Dendritic cell treated with granulocyte-macrophage colony-stimulating factor and Interleukin-4, amounts not matched to agents 40 ng/mL and 50 ng/mL, for 4 days (primary cell): Measurements from ENCODE around the gene TSEN54.

Experiments used
- H3K27ac Mint-ChIP-seq: one replicate; pipeline ENCODE4 v1.8.0; 2022; ENCODE audit warnings: mild to moderate bottlenecking, mixed read lengths
- H3K27me3 Mint-ChIP-seq: one replicate; pipeline ENCODE4 v1.8.0; 2022; ENCODE audit warnings: mild to moderate bottlenecking, mixed read lengths
- H3K36me3 Mint-ChIP-seq: one replicate; pipeline ENCODE4 v1.8.0; 2022; ENCODE audit warnings: low read depth, mixed read lengths
- H3K4me1 Mint-ChIP-seq: one replicate; pipeline ENCODE4 v1.8.0; 2022; ENCODE audit warnings: low read depth, mixed read lengths
- H3K4me3 Mint-ChIP-seq: one replicate; pipeline ENCODE4 v1.8.0; 2022; ENCODE audit warnings: mild to moderate bottlenecking, moderate library complexity, mixed read lengths
- H3K9me3 Mint-ChIP-seq: one replicate; pipeline ENCODE4 v1.8.0; 2022; ENCODE audit warnings: mixed read lengths
- intact Hi-C: fragments of 100-400 bp; cut with micrococcal nuclease; formaldehyde crosslinking; loops from one replicate; pipeline ENCODE4 v1.15.0; 2022

TSEN54 gene

GRCh38 chr17:75558666-75559530 lies 42.6 kb downstream of the TSEN54 start:
- intact Hi-C loops = no loop called here
- Mint-ChIP-seq H3K27ac (no peak overlapping the region), H3K4me1 (no peaks in the 10 kb centered on the region), H3K27me3 (no peaks in the 10 kb centered on the region), H3K4me3 (no peak overlapping the region), H3K36me3 (peaks cover 5% of the 10 kb centered on the region), H3K9me3 (no peaks in the 10 kb centered on the region)

DNA sequence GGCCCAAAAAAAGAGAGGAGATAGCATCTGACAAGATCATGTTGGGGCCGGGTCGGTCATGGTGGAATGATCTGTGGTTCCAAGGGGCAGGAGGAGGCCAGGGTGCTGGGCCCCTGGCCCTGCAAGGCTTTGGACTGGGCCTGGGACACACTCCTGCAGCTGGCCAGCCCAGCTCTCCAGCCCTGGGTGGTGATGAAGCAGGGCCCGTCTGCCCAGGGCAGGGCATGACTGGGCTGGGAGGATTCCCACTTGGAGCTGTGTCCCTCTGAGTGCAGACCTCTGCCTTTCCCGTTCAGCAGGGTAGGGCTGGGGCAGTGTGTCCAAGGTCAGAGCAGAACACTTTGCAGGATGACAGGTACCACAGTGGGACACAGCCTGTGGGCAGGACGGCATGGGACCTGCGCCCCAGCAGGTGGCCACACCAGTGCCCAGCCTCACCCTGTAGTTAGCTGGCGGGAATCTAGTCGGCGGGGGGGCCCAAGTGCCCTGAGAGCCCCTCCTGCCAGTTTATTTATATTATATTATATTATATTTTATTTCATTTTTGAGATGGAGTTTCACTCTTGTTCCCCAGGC lies 43.7 kb downstream of the TSEN54 start:
- Mint-ChIP-seq H3K9me3 (no peaks in the 10 kb centered on the region), H3K27ac (no peak overlapping the region), H3K4me1 (no peaks in the 10 kb centered on the region), H3K27me3 (no peaks in the 10 kb centered on the region), H3K4me3 (no peak overlapping the region), H3K36me3 (peaks cover 5% of the 10 kb centered on the region)
- intact Hi-C loops = no loop called here

DNA sequence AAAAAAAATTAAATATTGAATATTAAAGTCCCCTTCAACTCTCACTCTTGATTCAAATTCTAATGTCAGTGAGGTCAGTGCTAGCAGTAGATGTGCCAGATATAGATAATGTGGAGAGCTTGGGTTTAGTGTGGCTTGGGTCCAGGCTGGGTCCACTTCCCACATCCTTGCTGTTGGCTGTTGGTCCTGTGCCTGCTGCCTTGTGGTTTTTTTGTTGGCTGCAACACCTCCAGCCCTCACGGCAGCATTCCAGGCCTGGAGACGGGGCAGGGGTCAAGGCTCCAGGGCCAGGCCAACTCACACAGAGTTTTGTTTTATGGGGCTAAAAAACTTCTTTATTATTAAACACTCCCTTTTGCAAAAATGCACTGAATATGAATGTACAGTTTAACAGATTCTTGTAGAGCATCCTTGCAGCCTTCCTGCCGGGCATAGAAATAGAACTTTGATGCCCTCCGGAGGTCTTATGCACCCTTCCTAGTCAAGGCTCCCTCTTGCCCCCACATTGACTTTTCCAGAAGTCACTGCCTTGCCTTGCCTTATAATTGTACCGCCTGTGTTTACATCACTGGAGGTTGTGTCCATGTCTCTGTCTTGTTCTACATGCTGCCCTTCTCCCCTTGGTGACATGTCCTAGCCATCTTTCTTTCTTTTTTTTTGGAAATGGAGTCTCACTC lies 45.7 kb downstream of the TSEN54 start:
- Mint-ChIP-seq H3K27me3 (no peaks in the 10 kb centered on the region), H3K4me3 (no peak overlapping the region), H3K27ac (no peak overlapping the region), H3K9me3 (no peaks in the 10 kb centered on the region), H3K36me3 (peaks cover 5% of the 10 kb centered on the region), H3K4me1 (peaks cover 6% of the 10 kb centered on the region)
- intact Hi-C loops = no loop called here

DNA sequence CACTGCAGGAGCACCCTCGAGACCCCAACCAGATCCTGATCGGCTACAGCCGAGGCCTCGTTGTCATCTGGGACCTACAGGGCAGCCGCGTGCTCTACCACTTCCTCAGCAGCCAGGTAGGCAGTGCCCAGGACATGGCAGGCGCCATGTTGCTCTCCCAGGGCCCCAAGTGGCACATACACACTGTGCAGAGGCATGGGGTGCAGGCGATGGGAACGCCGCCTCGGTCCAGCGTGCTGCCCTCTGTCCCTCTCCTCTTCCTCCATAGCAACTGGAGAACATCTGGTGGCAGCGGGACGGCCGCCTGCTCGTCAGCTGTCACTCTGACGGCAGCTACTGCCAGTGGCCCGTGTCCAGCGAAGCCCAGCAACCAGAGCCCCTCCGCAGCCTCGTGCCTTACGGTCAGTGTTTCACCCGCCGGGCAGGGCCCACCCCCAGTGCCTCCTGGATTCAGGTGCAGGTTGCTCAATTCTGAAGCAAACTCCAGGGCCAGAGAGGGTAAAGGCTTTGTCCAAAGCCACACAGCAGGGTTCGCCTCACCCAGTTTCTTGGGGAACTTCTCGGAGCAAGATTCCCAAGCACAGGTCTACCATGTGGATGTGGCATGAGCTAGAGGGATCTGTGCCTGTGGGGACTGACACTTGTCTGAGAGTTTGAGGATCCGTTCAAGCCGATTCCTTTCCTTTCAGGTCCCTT lies 46.9 kb downstream of the TSEN54 start:
- peaks cover 5% of the 10 kb centered on the region for H3K36me3 Mint-ChIP-seq
- no peak overlapping the region for H3K4me3 Mint-ChIP-seq
- no peaks in the 10 kb centered on the region for H3K9me3 Mint-ChIP-seq
- peaks cover 7% of the 10 kb centered on the region for H3K4me1 Mint-ChIP-seq
- no peaks in the 10 kb centered on the region for H3K27me3 Mint-ChIP-seq
- intact Hi-C loops = no loop called here
- H3K27ac Mint-ChIP-seq = no peak overlapping the region

- intact Hi-C loops = no loop called here
- Mint-ChIP-seq H3K4me1 (peaks cover 7% of the 10 kb centered on the region), H3K4me3 (no peak overlapping the region), H3K27me3 (no peaks in the 10 kb centered on the region), H3K9me3 (no peaks in the 10 kb centered on the region), H3K27ac (no peak overlapping the region), H3K36me3 (peaks cover 5% of the 10 kb centered on the region)
Measured at GRCh38 chr17:75564195-75564594, 47.9 kb downstream of the TSEN54 start.

- Mint-ChIP-seq H3K9me3 (no peaks in the 10 kb centered on the region), H3K36me3 (peaks cover 5% of the 10 kb centered on the region), H3K27ac (no peak overlapping the region), H3K4me1 (peaks cover 7% of the 10 kb centered on the region), H3K4me3 (no peak overlapping the region), H3K27me3 (no peaks in the 10 kb centered on the region)
- intact Hi-C loops = no loop called here
Measured at GRCh38 chr17:75565066-75565465, 48.7 kb downstream of the TSEN54 start.

DNA sequence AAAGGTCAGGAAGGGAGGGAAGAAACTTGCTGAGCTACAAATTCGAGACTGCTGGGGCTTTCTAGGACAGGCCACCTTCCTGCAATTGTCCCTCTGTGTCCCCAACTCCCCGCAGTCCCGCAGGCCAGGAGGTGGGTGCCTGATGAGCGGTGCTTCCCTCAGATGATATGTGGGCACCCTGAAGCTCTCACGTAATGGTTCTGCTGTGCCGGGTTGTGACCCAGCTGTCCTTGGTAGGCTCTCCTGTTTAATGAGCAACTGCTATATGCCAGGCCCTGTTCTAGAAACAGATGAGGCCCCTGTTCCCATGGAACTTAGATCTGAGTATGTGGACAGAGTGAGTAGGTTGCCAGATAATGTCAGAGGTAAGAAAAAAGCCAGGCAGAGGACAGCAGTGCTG lies 49.3 kb downstream of the TSEN54 start:
- intact Hi-C loops = no loop called here
- no peaks in the 10 kb centered on the region for H3K9me3 Mint-ChIP-seq
- no peak overlapping the region for H3K4me3 Mint-ChIP-seq
- H3K27me3 Mint-ChIP-seq = no peaks in the 10 kb centered on the region
- H3K4me1 Mint-ChIP-seq = peaks cover 11% of the 10 kb centered on the region
- peaks cover 5% of the 10 kb centered on the region for H3K36me3 Mint-ChIP-seq
- H3K27ac Mint-ChIP-seq = no peak overlapping the region

- Mint-ChIP-seq H3K9me3 (no peaks in the 10 kb centered on the region), H3K4me1 (peaks cover 19% of the 10 kb centered on the region), H3K4me3 (no peak overlapping the region), H3K36me3 (peaks cover 5% of the 10 kb centered on the region), H3K27ac (no peak overlapping the region), H3K27me3 (no peaks in the 10 kb centered on the region)
- intact Hi-C loops = no loop called here
Measured at GRCh38 chr17:75566416-75566815, 50.1 kb downstream of the TSEN54 start.

DNA sequence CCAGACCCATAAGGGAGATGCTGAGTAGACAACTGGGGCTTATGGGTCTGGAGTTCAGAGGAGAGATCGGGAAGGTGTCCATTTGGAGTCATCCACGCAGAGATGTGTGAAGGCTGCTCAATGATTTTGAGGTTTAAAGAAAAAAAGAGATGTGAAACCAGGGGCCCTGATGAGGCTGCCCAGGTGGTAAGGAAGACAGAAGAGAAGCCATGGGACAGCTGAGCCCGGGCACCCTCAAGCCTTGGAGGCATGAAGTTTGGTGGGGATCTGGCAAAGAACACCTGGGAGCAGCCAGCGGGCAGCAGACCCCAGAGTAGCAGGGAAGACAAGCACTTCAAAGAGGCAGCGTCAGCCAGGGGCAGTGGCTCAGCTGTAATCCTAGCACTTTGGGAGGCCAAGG lies 50.5 kb downstream of the TSEN54 start:
- no peaks in the 10 kb centered on the region for H3K9me3 Mint-ChIP-seq
- intact Hi-C loops = no loop called here
- no peak overlapping the region for H3K4me3 Mint-ChIP-seq
- no peaks in the 10 kb centered on the region for H3K27me3 Mint-ChIP-seq
- peaks cover 5% of the 10 kb centered on the region for H3K36me3 Mint-ChIP-seq
- no peak overlapping the region for H3K27ac Mint-ChIP-seq
- H3K4me1 Mint-ChIP-seq = peaks cover 23% of the 10 kb centered on the region

DNA sequence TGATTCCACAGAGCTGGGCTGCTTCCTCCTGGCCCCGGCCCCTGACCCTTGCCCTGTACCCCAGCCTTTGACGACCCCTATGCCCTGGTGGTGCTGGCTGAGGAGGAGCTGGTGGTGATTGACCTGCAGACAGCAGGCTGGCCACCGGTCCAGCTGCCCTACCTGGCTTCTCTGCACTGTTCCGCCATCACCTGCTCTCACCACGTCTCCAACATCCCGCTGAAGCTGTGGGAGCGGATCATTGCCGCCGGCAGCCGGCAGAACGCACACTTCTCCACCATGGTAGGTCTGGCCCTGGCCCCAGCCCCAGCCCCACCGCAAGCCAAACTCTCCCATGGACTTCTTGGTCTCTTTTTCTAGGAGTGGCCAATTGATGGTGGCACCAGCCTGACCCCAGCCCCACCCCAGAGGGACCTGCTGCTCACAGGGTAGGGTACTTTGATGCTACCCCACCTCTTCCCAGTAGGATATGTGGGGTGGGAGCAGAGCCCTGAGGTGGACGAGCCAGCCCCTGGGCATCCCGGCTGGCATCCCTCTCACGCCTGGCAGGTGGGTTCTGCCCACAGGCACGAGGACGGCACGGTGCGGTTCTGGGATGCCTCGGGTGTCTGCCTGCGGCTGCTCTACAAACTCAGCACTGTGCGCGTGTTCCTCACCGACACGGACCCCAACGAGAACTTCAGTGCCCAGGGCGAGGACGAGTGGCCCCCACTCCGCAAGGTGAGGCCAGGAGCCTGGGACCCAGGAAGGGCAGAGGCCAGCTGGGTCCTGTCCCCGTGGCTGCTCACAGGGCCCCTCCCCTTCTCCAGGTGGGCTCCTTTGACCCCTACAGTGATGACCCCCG lies 52.3 kb downstream of the TSEN54 start:
- intact Hi-C loops = no loop called here
- Mint-ChIP-seq H3K4me1 (peaks cover 32% of the 10 kb centered on the region), H3K4me3 (no peak overlapping the region), H3K9me3 (no peaks in the 10 kb centered on the region), H3K36me3 (no peaks in the 10 kb centered on the region), H3K27me3 (no peaks in the 10 kb centered on the region), H3K27ac (no peak overlapping the region)

GRCh38 chr17:75570034-75570676 lies 53.8 kb downstream of the TSEN54 start:
- H3K9me3 Mint-ChIP-seq = no peaks in the 10 kb centered on the region
- no peaks in the 10 kb centered on the region for H3K36me3 Mint-ChIP-seq
- H3K27me3 Mint-ChIP-seq = no peaks in the 10 kb centered on the region
- H3K27ac Mint-ChIP-seq = peak overlapping the region; percentile 97
- H3K4me1 Mint-ChIP-seq = peaks cover 32% of the 10 kb centered on the region
- intact Hi-C loops = no loop called here
- H3K4me3 Mint-ChIP-seq = no peak overlapping the region

- Mint-ChIP-seq H3K27ac (peak overlapping the region; percentile 97), H3K27me3 (no peaks in the 10 kb centered on the region), H3K4me3 (no peak overlapping the region), H3K4me1 (peaks cover 32% of the 10 kb centered on the region), H3K9me3 (no peaks in the 10 kb centered on the region), H3K36me3 (no peaks in the 10 kb centered on the region)
- intact Hi-C loops = no loop called here
Measured at GRCh38 chr17:75570772-75571171, 54.4 kb downstream of the TSEN54 start.
